ENCODE results near the gene RTL3.

Gene RTL3

GRCh38 chrX:78665342-78665741 is 6.2 kb upstream of the RTL3 start:
- H2BK15ac ChIP-seq (ENCODE audit: low read length): no peak overlapping the region
- no peaks in the 10 kb centered on the region for H3K4me1 ChIP-seq (ENCODE audit: control insufficient read depth in 2 of 2, insufficient read depth in 1 of 2, low read depth in 1 of 2, low read length in 2 of 2)
- H4K8ac ChIP-seq (ENCODE audit: low read depth, low read length): no peak overlapping the region
- H2BK120ac ChIP-seq (ENCODE audit: low read depth, low read length): no peak overlapping the region
- H3K36me3 ChIP-seq (replicated peaks in 1 of 2; ENCODE audit: control insufficient read depth in 2 of 2, insufficient read depth in 2 of 2, low read length in 2 of 2): no peaks in the 10 kb centered on the region
- no peak overlapping the region for H3K9ac ChIP-seq (ENCODE audit: low read depth, low read length, poor library complexity)
- H3K4ac ChIP-seq (ENCODE audit: low read length): no peak overlapping the region
- no peaks in the 10 kb centered on the region for H3K9me3 ChIP-seq (replicated peaks in 1 of 2; ENCODE audit: control insufficient read depth in 2 of 2, insufficient read depth in 1 of 2, low read depth in 1 of 2, low read length in 2 of 2)
- no peak overlapping the region for H4K91ac ChIP-seq (ENCODE audit: low read depth, low read length, poor library complexity)
- H3K23ac ChIP-seq (ENCODE audit: low read depth, low read length, poor library complexity): no peak overlapping the region
- no peak overlapping the region for H3K14ac ChIP-seq (ENCODE audit: low read length)
- no peaks in the 10 kb centered on the region for H3K79me1 ChIP-seq (ENCODE audit: low read depth, low read length)
- DNase-seq (ENCODE audit: low spot score): no peak
- no peak overlapping the region for H3K4me3 ChIP-seq (ENCODE audit: low read length in 2 of 2)
- H3K27me3 ChIP-seq (ENCODE audit: control insufficient read depth in 3 of 3, insufficient read depth in 3 of 3, low read depth in 1 of 3, low read length in 3 of 3): no peaks in the 10 kb centered on the region
- no peak overlapping the region for H2AK5ac ChIP-seq (ENCODE audit: low read depth, low read length)
- no peak overlapping the region for H3K27ac ChIP-seq (replicated peaks; ENCODE audit: low read length)
- H2BK5ac ChIP-seq (ENCODE audit: low read length): no peak overlapping the region
- no peak overlapping the region for H2AFZ ChIP-seq (ENCODE audit: low read length)
- no peak overlapping the region for H2BK12ac ChIP-seq (ENCODE audit: low read length)
- H3K4me2 ChIP-seq (ENCODE audit: insufficient read depth, low read length, poor library complexity, severe bottlenecking): no peak overlapping the region
- H3K18ac ChIP-seq (ENCODE audit: low read length): no peak overlapping the region

GRCh38 chrX:78661836-78662235 is 2.7 kb upstream of the RTL3 start:
- Histone ChIP-seq H3K4me2 (ENCODE audit: insufficient read depth, low read length, poor library complexity, severe bottlenecking) (no peak overlapping the region), H2BK5ac (ENCODE audit: low read length) (no peak overlapping the region), H3K4me3 (ENCODE audit: low read length in 2 of 2) (no peak overlapping the region), H4K91ac (ENCODE audit: low read depth, low read length, poor library complexity) (no peak overlapping the region), H3K9ac (ENCODE audit: low read depth, low read length, poor library complexity) (no peak overlapping the region), H3K4ac (ENCODE audit: low read length) (no peak overlapping the region), H3K79me1 (ENCODE audit: low read depth, low read length) (no peaks in the 10 kb centered on the region), H3K27ac (replicated peaks; ENCODE audit: low read length) (no peak overlapping the region), H2BK15ac (ENCODE audit: low read length) (no peak overlapping the region), H3K9me3 (replicated peaks in 1 of 2; ENCODE audit: control insufficient read depth in 2 of 2, insufficient read depth in 1 of 2, low read depth in 1 of 2, low read length in 2 of 2) (no peaks in the 10 kb centered on the region), H3K4me1 (ENCODE audit: control insufficient read depth in 2 of 2, insufficient read depth in 1 of 2, low read depth in 1 of 2, low read length in 2 of 2) (no peaks in the 10 kb centered on the region), H3K23ac (ENCODE audit: low read depth, low read length, poor library complexity) (no peak overlapping the region), H3K27me3 (ENCODE audit: control insufficient read depth in 3 of 3, insufficient read depth in 3 of 3, low read depth in 1 of 3, low read length in 3 of 3) (no peaks in the 10 kb centered on the region), H3K14ac (ENCODE audit: low read length) (no peak overlapping the region), H3K18ac (ENCODE audit: low read length) (no peak overlapping the region), H3K36me3 (replicated peaks in 1 of 2; ENCODE audit: control insufficient read depth in 2 of 2, insufficient read depth in 2 of 2, low read length in 2 of 2) (no peaks in the 10 kb centered on the region), H2BK12ac (ENCODE audit: low read length) (no peak overlapping the region), H4K8ac (ENCODE audit: low read depth, low read length) (no peak overlapping the region), H2AFZ (ENCODE audit: low read length) (no peak overlapping the region), H2BK120ac (ENCODE audit: low read depth, low read length) (no peak overlapping the region), H2AK5ac (ENCODE audit: low read depth, low read length) (no peak overlapping the region)
- DNase-seq (ENCODE audit: low spot score): no peak
- WGBS, 2 donors (ENCODE audit: extremely low coverage in 2 of 2, insufficient read length in 2 of 2, insufficient replicate concordance in 1 of 2): no CpG with 5 or more reads among the region's 3 CpGs

GRCh38 chrX:78659955-78660354 is 827 bp upstream of the RTL3 start:
- Histone ChIP-seq H3K4ac (ENCODE audit: low read length) (no peak overlapping the region), H3K14ac (ENCODE audit: low read length) (no peak overlapping the region), H3K23ac (ENCODE audit: low read depth, low read length, poor library complexity) (no peak overlapping the region), H3K79me1 (ENCODE audit: low read depth, low read length) (no peaks in the 10 kb centered on the region), H3K9me3 (replicated peaks in 1 of 2; ENCODE audit: control insufficient read depth in 2 of 2, insufficient read depth in 1 of 2, low read depth in 1 of 2, low read length in 2 of 2) (no peaks in the 10 kb centered on the region), H3K4me3 (ENCODE audit: low read length in 2 of 2) (no peak overlapping the region), H3K4me1 (ENCODE audit: control insufficient read depth in 2 of 2, insufficient read depth in 1 of 2, low read depth in 1 of 2, low read length in 2 of 2) (no peaks in the 10 kb centered on the region), H2BK15ac (ENCODE audit: low read length) (no peak overlapping the region), H3K9ac (ENCODE audit: low read depth, low read length, poor library complexity) (no peak overlapping the region), H4K91ac (ENCODE audit: low read depth, low read length, poor library complexity) (no peak overlapping the region), H3K27ac (replicated peaks; ENCODE audit: low read length) (no peak overlapping the region), H2BK120ac (ENCODE audit: low read depth, low read length) (no peak overlapping the region), H4K8ac (ENCODE audit: low read depth, low read length) (no peak overlapping the region), H3K27me3 (ENCODE audit: control insufficient read depth in 3 of 3, insufficient read depth in 3 of 3, low read depth in 1 of 3, low read length in 3 of 3) (no peaks in the 10 kb centered on the region), H2AK5ac (ENCODE audit: low read depth, low read length) (no peak overlapping the region), H3K4me2 (ENCODE audit: insufficient read depth, low read length, poor library complexity, severe bottlenecking) (no peak overlapping the region), H2AFZ (ENCODE audit: low read length) (no peak overlapping the region), H3K18ac (ENCODE audit: low read length) (no peak overlapping the region), H3K36me3 (replicated peaks in 1 of 2; ENCODE audit: control insufficient read depth in 2 of 2, insufficient read depth in 2 of 2, low read length in 2 of 2) (no peaks in the 10 kb centered on the region), H2BK12ac (ENCODE audit: low read length) (no peak overlapping the region), H2BK5ac (ENCODE audit: low read length) (no peak overlapping the region)
- WGBS, 2 donors (ENCODE audit: extremely low coverage in 2 of 2, insufficient read length in 2 of 2, insufficient replicate concordance in 1 of 2): no CpG with 5 or more reads among the region's 2 CpGs
- no peak for DNase-seq (ENCODE audit: low spot score)

GRCh38 chrX:78658414-78658813 is 714 bp downstream of the RTL3 start:
- no peak overlapping the region for H3K4ac ChIP-seq (ENCODE audit: low read length)
- H3K4me2 ChIP-seq (ENCODE audit: insufficient read depth, low read length, poor library complexity, severe bottlenecking): no peak overlapping the region
- H2BK15ac ChIP-seq (ENCODE audit: low read length): no peak overlapping the region
- H3K27ac ChIP-seq (replicated peaks; ENCODE audit: low read length): no peak overlapping the region
- no peak overlapping the region for H3K14ac ChIP-seq (ENCODE audit: low read length)
- H3K9ac ChIP-seq (ENCODE audit: low read depth, low read length, poor library complexity): no peak overlapping the region
- no peak overlapping the region for H3K4me3 ChIP-seq (ENCODE audit: low read length in 2 of 2)
- WGBS, 2 donors (ENCODE audit: extremely low coverage in 2 of 2, insufficient read length in 2 of 2, insufficient replicate concordance in 1 of 2): no CpG with 5 or more reads among the region's 6 CpGs
- H3K36me3 ChIP-seq (replicated peaks in 1 of 2; ENCODE audit: control insufficient read depth in 2 of 2, insufficient read depth in 2 of 2, low read length in 2 of 2): no peaks in the 10 kb centered on the region
- H2BK12ac ChIP-seq (ENCODE audit: low read length): no peak overlapping the region
- no peak overlapping the region for H2BK120ac ChIP-seq (ENCODE audit: low read depth, low read length)
- no peaks in the 10 kb centered on the region for H3K79me1 ChIP-seq (ENCODE audit: low read depth, low read length)
- H4K8ac ChIP-seq (ENCODE audit: low read depth, low read length): no peak overlapping the region
- no peaks in the 10 kb centered on the region for H3K4me1 ChIP-seq (ENCODE audit: control insufficient read depth in 2 of 2, insufficient read depth in 1 of 2, low read depth in 1 of 2, low read length in 2 of 2)
- no peaks in the 10 kb centered on the region for H3K27me3 ChIP-seq (ENCODE audit: control insufficient read depth in 3 of 3, insufficient read depth in 3 of 3, low read depth in 1 of 3, low read length in 3 of 3)
- H2AFZ ChIP-seq (ENCODE audit: low read length): no peak overlapping the region
- H4K91ac ChIP-seq (ENCODE audit: low read depth, low read length, poor library complexity): no peak overlapping the region
- no peak overlapping the region for H3K23ac ChIP-seq (ENCODE audit: low read depth, low read length, poor library complexity)
- H2BK5ac ChIP-seq (ENCODE audit: low read length): no peak overlapping the region
- DNase-seq (ENCODE audit: low spot score): no peak
- H3K9me3 ChIP-seq (replicated peaks in 1 of 2; ENCODE audit: control insufficient read depth in 2 of 2, insufficient read depth in 1 of 2, low read depth in 1 of 2, low read length in 2 of 2): no peaks in the 10 kb centered on the region
- no peak overlapping the region for H2AK5ac ChIP-seq (ENCODE audit: low read depth, low read length)
- H3K18ac ChIP-seq (ENCODE audit: low read length): no peak overlapping the region
